HG03039 (cell line): ENCODE data around the gene CLDN10.
"Not testable (repeated sequence)": the region's sequence is repeated elsewhere in the genome, so short reads cannot be mapped to it uniquely, and the experiment has no call there.

ENCODE experiments used
- ATAC-seq: cut with Tn5 transposase; IDR thresholded peaks from one replicate; pipeline ENCODE4 v1.9.1; 2021; ENCODE audit warnings: mild to moderate bottlenecking, moderate library complexity; ENCODE audit not compliant: unreplicated experiment

CLDN10 gene, protein sequence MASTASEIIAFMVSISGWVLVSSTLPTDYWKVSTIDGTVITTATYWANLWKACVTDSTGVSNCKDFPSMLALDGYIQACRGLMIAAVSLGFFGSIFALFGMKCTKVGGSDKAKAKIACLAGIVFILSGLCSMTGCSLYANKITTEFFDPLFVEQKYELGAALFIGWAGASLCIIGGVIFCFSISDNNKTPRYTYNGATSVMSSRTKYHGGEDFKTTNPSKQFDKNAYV

DNA sequence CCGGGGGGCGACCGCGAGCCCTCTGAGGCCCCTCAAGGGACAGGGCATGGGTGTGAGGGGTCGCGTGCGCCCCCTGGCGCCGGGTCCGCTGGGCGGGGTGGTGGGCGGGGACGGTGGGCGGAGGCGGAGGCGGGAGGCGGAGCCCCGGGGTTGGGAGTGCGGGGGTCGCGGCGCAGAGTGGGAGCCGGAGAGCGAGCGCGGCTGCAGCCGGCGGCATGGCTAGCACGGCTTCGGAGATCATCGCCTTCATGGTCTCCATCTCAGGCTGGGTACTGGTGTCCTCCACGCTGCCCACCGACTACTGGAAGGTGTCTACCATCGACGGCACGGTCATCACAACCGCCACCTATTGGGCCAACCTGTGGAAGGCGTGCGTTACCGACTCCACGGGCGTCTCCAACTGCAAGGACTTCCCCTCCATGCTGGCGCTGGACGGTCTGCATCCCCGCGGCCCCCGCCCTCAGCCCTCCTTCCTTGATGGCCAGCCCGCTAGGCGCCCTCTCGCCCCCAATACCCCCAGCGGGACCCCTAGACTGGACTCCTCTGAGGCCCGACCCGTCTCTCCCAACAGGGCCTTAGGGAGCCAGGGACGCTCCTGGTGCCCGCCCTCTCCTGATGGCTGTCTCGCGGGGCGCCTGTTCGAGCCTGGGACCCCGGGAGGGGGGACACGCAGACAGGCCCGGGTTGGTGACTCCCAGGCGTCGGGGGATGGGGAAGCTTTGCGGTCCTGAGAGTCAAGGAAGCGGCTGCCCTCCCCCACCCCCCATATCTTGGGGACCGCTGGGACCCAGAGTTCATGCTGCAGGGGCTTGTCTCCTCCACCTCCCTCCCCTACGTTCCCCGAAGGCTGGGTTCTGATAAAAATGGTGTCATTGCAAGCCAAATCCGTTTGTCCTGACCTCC is at the start of gene CLDN10:
TSS of gene CLDN10 (plus strand) at position 182 of the 903 bp plus-strand sequence. CDS start at position 216, 34 bp downstream.
- no peak for ATAC-seq

DNA sequence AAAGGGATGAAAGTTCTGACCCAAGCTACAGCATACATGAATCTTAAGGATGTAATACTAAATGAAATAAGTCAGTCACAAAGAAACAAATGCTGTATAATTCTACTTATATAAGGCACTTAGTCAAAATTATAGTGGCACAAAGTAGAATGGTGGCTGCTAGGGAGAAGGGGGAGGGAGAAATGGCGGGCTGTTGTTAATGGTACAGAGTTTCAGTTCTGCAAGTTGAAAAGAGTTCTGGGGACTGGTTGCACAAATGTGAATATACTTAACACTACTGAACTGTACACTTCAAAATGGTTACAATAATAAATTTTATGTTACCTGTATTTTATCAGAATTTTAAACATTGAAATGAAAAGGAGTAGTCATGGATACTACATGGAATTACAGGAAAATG is 48.9 kb upstream of the CLDN10 start:
- no peak for ATAC-seq

DNA sequence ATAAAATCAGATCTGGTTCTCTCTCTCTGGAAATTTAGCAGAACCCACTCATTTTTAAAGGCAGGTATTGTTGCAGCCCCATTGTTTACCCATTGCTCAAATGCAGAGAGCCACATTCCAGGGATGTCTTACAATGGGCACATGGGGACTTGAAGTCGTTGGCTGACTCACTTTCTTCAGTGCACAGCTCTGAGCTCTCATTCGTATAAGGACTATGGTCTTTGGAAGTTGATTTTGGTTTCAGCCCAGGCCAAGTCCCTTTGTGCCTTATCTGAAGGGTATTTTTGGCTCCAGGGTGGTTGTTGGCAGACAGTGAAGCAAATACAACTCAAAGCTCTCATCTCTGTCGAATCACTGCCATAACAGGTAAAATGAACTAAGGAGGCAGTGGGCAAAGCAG is 47.3 kb upstream of the CLDN10 start:
- no peak for ATAC-seq

DNA sequence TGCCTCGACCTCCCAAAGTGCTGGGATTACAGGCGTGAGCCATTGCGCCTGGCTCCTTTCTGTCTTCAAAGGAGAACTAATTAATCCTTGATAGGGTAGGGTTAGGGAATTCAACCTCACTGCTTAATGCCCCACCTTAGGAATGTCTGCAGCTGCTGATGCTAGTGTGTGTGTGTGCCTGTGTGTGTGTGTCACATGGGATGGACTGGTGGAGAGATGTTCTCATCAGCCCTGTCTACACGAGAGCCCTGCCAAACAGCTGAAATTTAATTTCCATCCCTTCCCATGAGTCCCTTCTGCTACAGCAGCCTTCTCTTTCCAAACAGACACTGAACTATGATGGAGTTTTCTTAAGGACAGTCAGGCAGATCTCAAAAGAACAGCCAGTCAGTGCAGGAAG is 46.5 kb upstream of the CLDN10 start:
- no peak for ATAC-seq

DNA sequence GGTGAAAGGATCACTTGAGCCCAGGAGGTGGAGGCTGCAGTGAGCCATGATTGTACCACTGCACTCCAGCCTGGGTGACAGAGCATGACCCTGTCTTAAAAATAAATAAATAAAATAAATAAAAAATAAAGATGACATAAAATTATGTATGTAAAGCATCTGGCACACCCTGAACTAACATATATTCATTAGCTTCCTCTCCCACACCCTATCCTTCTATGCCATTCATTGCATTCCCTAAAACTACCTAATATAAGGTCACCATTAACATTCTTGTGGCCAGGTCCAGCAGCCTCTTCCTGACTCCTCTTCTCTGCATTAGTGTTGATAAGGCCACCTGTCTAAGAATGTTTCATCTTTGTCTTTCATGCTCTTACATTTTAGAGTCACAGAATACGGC is 44.5 kb upstream of the CLDN10 start:
- no peak for ATAC-seq

DNA sequence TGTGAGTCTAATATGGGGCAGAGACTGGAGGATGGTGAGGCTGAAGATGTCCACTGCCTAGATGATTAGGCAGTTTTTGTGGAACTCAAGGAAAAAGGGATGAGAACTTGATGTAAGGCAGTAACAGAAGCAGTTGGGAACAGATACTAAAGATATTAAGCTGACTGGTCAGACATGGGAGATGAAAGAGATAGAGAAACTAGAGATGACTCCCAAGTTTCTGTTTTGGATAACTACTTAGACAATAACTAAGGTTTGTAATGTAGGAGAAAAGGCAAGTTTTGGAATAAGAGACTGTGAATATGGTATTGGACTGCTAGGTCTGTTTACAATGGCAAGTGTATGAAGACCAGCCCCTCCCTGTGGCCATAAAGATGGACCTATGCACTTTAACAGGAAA is 43.5 kb upstream of the CLDN10 start:
- ATAC-seq = no peak

DNA sequence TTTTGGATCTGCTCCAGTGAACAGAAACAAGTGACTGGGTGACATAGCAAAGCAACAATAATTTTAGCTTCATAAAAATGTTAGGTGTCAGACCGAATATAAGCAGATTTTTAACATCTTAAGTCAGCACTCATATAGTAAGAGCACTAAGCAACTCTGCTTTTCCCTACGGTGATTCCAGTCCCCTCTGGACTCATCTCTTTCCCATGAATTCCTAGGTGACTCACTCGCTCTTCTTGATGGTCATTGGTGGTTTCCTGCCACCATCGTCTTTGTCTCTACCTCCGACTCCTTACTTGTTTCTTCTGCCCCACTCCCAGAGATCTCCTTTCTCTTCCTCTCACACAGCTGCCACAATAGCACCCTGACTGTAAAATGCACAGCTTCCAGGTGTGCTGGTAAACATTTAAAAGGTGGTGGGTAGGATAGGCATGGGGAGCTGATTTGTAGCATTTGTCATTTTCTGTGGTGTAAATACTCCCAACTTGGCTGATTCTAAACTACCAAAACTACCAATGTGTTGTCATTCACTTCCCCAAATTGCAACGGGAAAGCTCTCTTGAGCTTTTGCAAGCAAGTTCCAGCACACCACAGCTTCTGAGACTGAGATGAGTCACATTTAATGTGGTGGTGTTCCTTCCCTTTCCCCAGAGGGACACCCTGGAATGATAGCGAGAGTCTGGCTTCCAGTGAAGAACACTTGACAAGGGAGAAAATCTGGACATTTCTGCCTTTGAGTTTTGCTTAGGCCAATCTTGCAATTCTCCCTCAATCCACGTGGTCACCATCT is 42.8 kb upstream of the CLDN10 start:
- no peak for ATAC-seq

DNA sequence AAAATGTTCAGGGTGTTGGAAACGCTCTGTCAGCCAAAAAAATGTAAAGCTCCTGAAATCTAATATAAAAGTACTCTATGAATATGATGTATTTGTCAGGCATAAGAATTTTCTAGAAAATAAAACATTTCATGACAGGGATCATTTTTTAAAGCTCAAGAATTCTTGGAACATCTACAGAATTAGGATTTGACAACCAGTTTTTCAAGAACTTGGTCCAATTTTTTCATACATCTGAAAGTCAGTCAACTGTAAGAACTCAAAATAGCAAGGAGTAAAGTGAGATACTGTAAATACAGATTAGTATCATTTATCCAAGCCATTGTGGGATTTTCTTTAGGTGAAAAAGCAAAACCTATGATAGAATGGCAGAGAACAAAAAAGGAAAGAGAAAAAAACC is 41.6 kb upstream of the CLDN10 start:
- ATAC-seq = no peak

DNA sequence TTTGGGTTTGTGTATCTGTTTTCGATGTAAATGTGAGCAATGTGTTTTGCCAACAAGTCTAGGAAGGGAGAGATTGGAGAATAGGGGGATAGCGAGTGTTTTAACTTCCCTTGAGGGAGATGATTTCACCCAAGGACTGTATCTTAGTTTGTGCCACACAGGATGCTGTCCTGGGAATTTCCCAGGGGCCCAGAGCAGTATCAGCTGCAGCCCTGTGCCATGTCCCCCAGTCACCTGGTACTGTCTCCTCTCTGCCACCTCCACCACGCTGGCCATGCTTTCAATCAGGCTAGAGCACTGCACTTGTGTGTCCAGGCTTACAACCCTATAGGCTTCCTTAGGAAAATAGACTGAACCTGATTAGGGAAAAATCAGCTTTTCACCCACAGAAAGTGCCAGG is 40.1 kb upstream of the CLDN10 start:
- ATAC-seq = no peak

DNA sequence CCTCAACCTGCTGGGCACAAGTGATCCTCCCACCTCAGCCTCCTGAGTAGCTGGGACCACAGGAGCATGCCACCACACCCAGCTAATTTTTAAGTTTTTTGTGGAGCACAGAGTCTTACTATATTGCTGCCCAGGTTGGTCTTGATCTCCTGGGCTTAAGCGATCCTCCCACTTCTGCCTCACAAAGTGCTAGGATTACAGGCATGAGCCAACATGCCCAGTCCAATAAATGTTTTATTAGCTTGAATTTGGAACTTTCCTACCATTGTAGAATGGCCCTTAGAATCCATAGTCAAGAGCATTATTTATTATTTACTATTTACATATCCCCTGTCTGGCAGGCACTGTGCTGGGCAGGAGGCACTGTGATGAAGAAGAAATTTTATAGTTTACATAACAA is 39.6 kb upstream of the CLDN10 start:
- ATAC-seq = no peak

DNA sequence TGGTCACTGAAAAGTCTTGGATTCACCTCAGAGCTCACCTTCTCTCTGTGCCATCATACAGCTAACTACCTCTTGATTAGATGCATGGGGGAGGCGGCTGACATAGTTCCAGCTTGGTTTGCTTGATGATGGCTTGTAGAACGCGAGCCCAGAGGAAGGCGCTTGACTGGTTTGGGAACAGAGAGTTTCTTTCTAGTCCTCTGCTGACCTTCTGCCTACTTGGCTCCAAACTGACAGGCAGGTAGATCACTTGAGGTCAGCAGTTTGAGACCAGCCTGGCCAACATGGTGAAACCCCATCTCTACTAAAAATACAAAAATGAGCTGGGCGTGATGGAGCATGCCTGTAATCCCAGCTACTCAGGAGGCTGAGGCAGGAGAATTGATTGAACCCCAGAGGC is 36.9 kb upstream of the CLDN10 start:
- not testable (repeated sequence) for ATAC-seq

DNA sequence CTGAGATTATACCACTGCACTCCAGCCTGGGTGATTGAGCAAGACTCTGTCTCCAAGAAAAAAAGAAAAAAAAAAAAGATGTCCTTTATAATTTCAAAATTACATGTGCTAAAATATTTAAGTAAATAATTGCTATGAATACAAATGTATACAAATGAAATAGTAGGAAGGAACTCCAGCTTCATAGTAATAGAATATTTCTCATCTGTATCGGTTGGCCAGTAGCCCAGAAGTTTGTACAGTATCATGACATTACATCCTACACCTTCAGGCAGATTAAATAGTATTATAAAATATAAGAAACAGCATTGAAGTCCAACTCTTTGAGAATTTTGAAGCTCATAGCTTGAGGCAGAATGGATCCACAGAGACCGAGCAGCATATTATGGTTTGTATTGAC is 36.5 kb upstream of the CLDN10 start:
- no peak for ATAC-seq

DNA sequence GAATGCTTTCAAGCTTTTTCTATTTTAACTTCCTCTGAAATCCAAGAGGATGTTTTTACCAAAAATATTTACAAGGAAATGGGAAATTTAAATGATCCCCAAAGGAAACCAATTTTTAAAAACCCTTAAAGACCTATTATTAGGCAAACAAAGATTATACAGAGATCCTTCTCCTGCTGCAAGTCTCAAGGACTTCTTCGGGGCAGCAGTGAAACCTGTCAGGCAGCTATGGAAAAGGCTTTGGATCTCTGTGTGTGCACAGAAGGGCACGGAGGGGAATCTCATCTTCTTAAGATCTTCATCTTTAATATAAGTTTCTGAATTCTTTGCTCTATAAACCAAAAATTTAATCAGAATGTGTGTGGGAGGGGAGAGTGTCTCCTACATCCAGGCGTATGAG is 36.0 kb upstream of the CLDN10 start:
- no peak for ATAC-seq

DNA sequence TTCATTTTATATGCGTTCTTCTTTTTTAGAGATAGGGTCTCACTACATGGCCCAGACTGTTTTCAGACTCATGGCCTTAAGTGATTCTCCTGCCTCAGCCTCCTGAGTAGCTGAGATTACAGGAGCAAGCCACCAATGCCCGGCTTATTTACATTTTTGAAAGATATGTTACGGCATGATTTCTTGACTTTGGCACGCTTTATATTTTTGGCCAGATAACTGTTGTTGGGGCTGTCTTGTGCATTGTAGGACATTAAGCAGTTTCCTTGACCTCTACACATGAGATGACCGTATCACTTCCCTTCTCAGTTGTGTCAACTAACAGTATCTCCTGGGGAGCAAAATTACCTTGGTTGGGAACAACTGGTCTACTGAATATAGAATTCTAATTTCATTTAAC is 28.9 kb upstream of the CLDN10 start:
- no peak for ATAC-seq

DNA sequence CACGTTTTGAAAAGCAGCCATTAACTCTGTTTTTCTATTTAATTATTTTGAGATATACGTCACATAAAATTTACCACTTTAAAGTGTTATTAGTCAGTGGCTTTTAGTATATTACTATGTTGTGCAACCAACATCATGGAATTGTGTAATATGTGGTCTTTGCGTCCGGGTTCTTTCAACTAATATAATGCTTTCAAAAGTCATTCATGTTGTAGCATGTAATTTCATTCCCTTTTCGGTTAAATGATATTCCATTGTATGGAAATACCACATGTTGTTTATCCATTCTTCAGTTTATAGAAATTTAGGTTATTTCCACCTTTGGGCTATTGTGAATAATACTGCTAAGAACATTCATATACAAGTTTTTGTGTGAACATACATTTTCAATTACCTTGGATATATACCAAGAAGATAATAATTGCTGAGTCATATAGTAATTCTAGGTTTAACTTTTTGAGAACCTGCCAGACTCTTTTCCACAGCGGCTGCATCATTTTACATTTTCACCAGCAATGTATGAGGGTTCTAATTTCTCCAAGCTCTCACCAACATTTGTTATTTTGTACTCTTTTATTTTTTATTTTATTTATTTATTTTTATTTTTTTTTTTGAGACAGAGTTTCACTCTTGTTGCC is 28.1 kb upstream of the CLDN10 start:
- ATAC-seq = no peak

DNA sequence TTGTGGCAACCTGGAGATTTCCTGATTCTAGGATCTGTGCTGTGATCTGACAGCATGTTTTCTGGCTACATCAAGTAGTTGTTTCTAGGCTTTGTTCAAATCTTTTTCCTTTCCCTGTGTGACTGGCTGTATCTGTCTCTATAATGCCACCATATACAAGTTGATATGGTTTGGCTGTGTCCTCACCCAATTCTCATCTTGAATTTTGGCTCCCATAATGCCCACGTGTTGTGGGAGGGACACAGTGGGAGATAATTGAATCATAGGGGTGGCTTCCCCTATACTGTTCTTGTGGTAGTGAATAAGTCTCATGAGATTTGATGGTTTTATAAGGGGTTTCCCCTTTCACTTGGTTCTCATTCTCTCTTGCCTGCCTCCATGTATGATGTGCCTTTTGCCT is 24.6 kb upstream of the CLDN10 start:
- no peak for ATAC-seq

DNA sequence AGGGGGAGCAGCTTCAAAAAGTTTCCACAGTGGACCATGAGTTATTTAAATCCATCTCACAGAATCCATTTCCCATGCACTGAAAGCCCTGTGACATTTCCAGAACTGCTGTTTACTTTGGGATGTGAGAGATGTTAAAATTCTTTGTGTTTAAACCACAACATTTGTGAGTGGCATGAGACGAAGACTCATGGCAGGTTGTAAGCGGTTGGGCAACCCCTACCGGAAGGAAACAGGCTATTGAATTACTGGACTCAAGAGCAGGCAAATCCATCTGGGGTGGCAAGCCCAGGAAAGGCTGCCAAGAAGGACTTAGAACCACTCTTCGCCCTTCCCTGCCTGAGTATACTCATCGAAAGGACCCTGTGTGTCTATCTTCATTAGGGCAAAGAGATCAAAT is 22.3 kb upstream of the CLDN10 start:
- no peak for ATAC-seq

DNA sequence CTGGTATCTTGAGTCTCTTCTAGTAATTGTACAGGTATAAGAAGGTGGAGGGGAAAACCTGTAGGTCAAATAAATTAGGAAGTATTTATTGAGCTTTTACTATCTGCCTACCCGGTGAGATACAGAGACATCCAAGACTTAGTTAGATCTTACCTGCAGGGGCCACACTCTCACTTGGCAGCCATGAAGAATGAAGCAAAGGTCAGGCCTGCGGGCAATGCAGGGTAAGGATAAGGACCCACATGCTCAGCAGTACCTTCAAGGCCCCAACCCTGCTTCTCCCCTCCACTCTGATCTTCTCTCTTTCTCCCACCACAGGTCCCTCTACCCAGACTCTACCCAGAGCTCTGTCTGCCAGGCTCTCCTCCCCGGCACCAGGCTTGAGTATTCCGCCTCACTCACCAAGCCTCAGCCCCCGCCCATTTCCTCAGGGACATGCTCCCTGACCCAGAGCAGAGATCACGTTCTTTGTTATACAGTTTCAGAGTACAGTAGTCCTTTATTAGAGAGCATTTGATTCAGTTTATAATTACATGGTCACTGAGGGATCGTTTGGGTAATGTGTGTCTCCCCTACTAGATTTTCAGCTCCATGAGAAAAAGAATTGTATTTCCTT is 18.9 kb upstream of the CLDN10 start:
- no peak for ATAC-seq

DNA sequence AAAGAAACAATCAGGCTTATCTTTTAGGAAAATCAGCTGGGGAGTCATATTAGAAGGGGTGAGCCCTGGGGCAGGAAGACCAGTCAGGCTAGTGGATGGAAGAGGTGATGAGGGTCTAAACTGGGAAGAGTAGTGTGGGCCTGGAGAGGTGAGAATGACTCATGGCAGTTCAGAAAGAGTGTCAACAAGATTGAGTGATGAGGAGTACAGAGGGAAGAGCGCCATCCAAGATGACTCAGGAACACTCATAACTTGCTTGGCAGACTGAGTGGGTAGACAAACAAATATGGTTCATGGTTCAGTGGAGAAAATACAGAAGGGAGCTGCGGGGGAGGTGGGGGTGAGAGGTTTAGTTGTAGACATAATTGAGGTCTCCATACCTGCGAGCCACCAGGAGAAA is 17.3 kb upstream of the CLDN10 start:
- ATAC-seq = peak; percentile 77

DNA sequence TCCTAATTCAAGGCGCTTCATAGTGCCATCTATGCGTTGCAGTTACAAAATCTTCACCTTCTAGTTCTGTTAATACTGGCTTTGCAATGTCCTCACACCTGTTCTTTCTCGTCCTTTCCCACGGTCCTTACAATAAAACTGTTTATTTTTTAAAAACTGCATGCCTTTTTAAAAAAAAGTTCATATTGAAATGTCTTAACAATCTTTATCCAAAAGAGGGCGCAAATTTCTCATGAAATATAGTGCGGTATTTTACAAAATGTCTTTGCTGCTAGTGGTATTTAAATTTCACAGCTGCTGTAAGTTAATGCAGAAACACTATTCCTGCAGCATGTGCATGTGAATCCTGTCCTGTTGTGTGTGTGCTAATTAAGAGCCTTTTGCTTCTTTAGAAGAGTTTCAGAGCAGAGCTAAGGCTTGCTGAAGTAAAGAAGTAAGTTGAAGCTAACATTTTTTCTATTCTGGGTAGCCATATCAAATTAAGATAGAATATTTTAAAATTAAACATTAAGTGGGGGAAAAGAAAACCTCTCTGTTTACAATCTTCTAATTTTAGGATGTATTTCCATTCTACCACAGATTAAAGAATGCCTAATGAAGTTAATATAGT is 15.8 kb upstream of the CLDN10 start:
- no peak for ATAC-seq
